Stimulated activated naive B cell treated with anti-CD40 and anti-IgM and Interleukin-4, amounts not matched to agents 10 μg/mL and 1 μg/mL and 100 μg/mL, for 72 hours (primary cell): Measurements from ENCODE around the gene SHISA4.
"Not testable (repeated sequence)": the region's sequence is repeated elsewhere in the genome, so short reads cannot be mapped to it uniquely, and the experiment has no call there.

Experiments
- ATAC-seq, 2 donors: fragments of 150-1000 bp; cut with Tn5 transposase; replicated peaks; 2 replicates each; pipeline ENCODE4 v1.10.0; 2021; ENCODE audit warnings: moderate library complexity in 1 of 2
- DNase-seq: peaks from one replicate; pipeline ENCODE4 v3.0.0; 2021
- H3K27ac Mint-ChIP-seq: one replicate; pipeline ENCODE4 v1.8.0; 2022; ENCODE audit warnings: mild to moderate bottlenecking, mixed read lengths
- H3K27me3 Mint-ChIP-seq, 2 donors: one replicate each; pipeline ENCODE4 v1.8.0; 2022; ENCODE audit warnings: mixed read lengths in 2 of 2
- H3K36me3 Mint-ChIP-seq, 2 donors: one replicate each; pipeline ENCODE4 v1.8.0; 2022; ENCODE audit warnings: mixed read lengths in 2 of 2, mild to moderate bottlenecking in 1 of 2
- H3K4me1 Mint-ChIP-seq, 2 donors: one replicate each; pipeline ENCODE4 v1.8.0; 2022; ENCODE audit warnings: mixed read lengths in 2 of 2, mild to moderate bottlenecking in 1 of 2
- H3K4me3 Mint-ChIP-seq, 2 donors: one replicate each; pipeline ENCODE4 v1.8.0; 2022; ENCODE audit warnings: mild to moderate bottlenecking in 2 of 2, mixed read lengths in 2 of 2, moderate library complexity in 1 of 2
- H3K9me3 Mint-ChIP-seq, 2 donors: one replicate each; pipeline ENCODE4 v1.8.0; 2022; ENCODE audit warnings: mixed read lengths in 2 of 2, mild to moderate bottlenecking in 1 of 2

The SHISA4 gene, protein sequence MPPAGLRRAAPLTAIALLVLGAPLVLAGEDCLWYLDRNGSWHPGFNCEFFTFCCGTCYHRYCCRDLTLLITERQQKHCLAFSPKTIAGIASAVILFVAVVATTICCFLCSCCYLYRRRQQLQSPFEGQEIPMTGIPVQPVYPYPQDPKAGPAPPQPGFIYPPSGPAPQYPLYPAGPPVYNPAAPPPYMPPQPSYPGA

DNA sequence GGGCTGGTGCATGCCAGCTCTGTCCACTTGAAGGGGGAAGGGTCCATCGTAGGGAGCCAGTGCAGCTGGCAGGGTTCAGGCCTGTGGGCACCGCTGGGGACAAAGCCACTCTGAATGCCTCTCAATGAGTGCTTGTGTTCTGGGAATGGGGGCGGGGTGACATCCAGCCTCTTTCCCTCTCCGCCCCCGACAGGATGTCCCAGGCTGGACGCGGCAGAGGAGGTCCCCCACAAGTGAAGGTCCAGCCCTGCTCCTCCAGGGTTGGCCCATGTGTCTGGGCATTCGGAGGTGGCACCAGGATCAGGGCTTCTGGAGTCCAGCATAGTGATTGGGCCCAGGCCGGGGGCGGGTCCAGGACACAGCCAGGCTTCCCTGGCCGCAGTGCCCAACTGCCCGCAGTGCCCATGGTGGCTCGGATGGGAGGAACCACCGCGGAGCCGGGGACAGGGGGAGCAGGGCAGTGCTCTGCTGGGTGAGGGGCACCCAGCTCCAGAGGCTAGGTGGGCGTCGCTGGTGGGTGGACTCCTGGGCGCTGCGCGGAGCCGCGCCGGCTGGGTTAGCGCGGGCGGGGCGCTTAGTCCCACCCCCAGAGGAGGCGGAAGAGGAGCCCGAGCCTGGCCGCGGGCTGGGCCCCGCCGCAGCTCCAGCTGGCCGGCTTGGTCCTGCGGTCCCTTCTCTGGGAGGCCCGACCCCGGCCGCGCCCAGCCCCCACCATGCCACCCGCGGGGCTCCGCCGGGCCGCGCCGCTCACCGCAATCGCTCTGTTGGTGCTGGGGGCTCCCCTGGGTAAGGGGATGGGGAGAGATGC lies at the start of gene SHISA4:
Gene SHISA4 (plus strand): TSS at position 617 of the 808 bp plus-strand sequence. CDS start 97 bp downstream, at position 714.
- Mint-ChIP-seq H3K36me3 (no peaks in the 10 kb centered on the region), H3K27me3 (peaks cover 57 to 63% of the 10 kb centered on the region in 2 donors), H3K4me1 (peaks cover 15 to 16% of the 10 kb centered on the region in 2 donors), H3K9me3 (no peaks in the 10 kb centered on the region), H3K27ac (no peak within 1 kb of the TSS), H3K4me3 (peak within 1 kb of the TSS; percentile 76 to 79)
- ATAC-seq (peak; percentile 57 to 68), DNase-seq (no peak)

DNA sequence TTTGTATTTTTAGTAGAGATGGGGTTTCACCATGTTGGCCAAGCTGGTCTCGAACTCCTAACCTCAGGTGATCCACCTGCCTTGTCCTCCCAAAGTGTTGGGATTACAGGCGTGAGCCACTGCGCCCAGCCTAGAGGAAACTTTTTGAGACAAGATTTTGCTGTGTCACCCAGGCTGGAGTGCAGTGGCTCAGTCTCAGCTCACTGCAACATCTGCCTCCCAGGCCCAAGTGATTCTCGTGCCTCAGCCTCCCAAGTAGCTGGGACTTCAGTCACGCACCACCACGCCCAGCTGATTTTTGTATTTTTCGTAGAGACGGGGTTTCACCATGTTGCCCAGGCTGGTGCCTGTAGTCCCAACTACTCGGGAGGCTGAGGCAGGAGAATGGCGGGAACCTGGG lies 49.6 kb upstream of the SHISA4 start:
- peaks cover 18 to 33% of the 10 kb centered on the region in 2 donors for H3K36me3 Mint-ChIP-seq

DNA sequence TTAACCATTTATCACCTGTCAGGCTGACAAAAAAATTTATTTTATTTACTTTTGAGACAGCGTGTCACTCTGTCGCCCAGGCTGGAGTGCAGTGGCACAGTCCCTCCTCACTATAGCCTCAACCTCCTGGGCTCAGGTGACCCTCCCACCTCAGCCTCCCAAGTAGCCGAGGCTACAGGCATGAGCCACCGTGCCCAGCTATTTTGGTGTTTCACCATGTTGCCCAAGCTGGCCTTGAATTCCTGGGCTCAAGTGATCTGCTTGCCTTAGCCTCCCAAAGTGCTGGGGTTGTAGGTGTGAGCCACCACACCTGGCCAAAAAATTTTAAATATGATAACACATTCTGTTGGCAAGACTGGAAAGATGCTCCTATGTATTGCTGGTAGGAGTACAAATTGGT lies 48.6 kb upstream of the SHISA4 start:
- Mint-ChIP-seq H3K9me3 (no peaks in the 10 kb centered on the region), H3K27ac (no peak overlapping the region), H3K36me3 (peaks cover 14 to 24% of the 10 kb centered on the region in 2 donors)

More for the DNA sequence above, 49.6 kb upstream of the SHISA4 start:
- DNase-seq, H3K27ac Mint-ChIP-seq, H3K9me3 Mint-ChIP-seq, H3K27me3 Mint-ChIP-seq, ATAC-seq, H3K4me3 Mint-ChIP-seq: not testable (repeated sequence)
- H3K4me1 Mint-ChIP-seq, result peaks cover 23 to 65% of the 10 kb centered on the region in 2 donors

DNA sequence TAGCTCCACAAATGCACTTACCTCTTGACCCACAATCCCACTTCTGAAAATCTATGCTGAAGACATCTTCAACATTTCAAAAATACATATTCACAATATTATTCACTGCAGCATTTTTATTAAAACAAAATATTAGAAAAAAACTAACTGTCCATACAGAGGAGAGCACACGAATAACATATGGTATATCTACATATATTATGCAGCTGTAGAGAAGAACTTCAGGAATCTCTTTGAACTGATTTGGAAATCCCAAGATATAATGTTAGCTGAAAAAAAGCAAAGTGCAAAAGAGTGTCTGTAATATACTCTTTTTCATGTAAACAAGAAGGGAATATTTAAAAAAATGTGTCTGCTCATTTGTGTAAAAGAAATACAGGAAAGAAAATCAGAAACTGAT lies 48.2 kb upstream of the SHISA4 start:
- H3K4me3 Mint-ChIP-seq, result no peak overlapping the region
- ATAC-seq (no peak), DNase-seq (no peak)
- H3K9me3 Mint-ChIP-seq, result no peaks in the 10 kb centered on the region
- H3K27me3 Mint-ChIP-seq, result no peaks in the 10 kb centered on the region
- H3K27ac Mint-ChIP-seq, result no peak overlapping the region
- peaks cover 11 to 20% of the 10 kb centered on the region in 2 donors for H3K36me3 Mint-ChIP-seq
- H3K4me1 Mint-ChIP-seq, result peaks cover 15 to 51% of the 10 kb centered on the region in 2 donors

More for the DNA sequence above, 48.6 kb upstream of the SHISA4 start:
- no peaks in the 10 kb centered on the region for H3K27me3 Mint-ChIP-seq
- ATAC-seq (no peak), DNase-seq (no peak)
- H3K4me1 Mint-ChIP-seq, result peaks cover 18 to 56% of the 10 kb centered on the region in 2 donors
- no peak overlapping the region for H3K4me3 Mint-ChIP-seq

DNA sequence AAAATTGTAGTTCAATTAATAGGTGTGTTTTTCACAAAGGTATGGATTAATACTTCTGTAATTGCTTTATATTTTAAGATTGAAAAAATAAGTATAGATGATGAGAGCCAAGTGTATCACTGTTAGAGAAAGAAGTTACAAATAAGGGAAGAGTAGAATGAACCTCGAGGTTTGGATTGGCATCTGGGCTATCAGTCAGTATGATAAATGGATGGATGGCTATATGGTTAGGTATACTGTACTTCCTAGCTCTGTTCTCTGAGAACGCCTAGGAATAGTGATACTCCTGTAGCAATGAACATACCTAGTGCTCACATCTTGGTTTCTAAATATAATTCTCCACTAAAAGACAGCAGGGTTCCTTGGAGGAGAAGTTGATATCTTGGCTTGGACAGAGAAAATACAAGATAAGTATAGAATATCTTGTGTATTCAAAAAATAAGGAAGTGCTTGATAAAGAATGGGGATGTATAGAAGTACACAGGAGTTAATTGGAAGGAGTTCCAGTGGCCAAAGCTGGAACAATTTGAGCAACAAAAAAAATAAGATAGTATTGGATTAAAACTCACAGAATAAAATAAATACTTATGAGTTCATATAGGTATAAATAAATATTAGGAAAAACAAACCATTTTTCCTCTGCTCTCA lies 47.3 kb upstream of the SHISA4 start:
- Mint-ChIP-seq H3K4me1 (peaks cover 15 to 49% of the 10 kb centered on the region in 2 donors), H3K36me3 (peaks cover 11 to 20% of the 10 kb centered on the region in 2 donors), H3K27me3 (no peaks in the 10 kb centered on the region), H3K27ac (no peak overlapping the region), H3K9me3 (no peaks in the 10 kb centered on the region), H3K4me3 (no peak overlapping the region)
- no peak for DNase-seq
- no peak for ATAC-seq

DNA sequence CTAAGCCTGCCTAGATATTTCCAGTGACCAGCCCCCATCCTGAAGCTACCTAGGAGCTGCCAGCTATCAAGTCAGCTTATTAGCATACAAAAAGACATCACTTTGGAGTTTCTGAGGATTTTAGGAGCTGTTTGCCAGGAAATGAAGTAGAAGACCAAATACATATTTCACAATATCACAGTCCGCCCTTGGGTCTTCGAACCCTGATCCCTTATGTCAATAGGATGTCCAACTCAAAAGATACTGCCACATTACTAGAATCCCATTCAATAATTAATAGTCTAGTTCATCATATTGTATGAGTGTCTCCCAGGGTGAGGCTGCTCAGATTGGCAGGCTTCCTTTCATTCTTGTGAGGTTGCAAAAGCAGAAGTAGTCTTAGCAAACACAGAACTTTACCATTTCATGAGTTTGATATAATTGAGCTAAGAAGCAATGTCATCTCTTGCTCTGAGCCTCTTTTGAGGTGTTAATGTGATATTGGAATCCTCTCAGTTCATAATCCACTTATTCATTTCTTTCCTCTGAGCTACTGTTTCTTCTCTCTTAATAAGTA lies 46.1 kb upstream of the SHISA4 start:
- peak in 1 of 2 donors; percentile 46 for ATAC-seq
- H3K27me3 Mint-ChIP-seq, result no peaks in the 10 kb centered on the region
- peaks cover 15 to 21% of the 10 kb centered on the region in 2 donors for H3K36me3 Mint-ChIP-seq
- no peaks in the 10 kb centered on the region for H3K9me3 Mint-ChIP-seq
- no peak overlapping the region for H3K27ac Mint-ChIP-seq
- DNase-seq, result no peak
- H3K4me3 Mint-ChIP-seq, result no peak overlapping the region
- H3K4me1 Mint-ChIP-seq, result peaks cover 11 to 46% of the 10 kb centered on the region in 2 donors

DNA sequence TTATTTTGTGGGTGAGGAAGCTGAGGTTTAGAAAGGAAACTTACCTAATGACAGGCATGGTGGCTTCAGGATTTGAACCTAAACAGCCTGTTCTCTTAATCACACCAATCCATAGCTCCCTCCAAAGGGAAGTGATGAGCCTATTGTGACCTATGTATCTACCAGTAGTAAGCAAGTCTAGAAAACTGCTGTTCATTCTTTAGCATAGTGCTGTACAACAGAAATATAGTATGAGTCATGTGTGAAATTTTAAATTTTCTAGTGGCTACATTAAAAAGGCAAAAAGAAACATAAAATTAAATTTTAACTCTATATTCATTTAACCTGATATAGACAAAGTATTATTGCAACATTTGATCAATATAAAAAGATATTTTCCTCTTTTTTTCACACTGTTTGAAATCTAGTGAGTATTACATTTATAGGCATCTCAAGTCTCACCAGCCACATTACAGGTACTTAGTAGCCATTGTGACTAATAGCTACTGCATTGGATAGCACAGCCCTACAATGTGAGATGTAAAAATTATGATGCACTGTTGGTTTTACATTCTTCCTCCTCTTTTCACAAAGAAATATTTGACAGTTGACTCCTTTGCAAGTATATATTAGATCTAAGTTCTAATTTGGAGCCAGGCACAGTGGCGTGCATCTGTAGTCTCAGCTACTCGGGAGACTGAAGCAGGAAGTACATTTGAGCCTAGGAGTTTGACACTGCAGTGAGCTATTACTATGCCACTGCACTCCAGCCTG lies 43.2 kb upstream of the SHISA4 start:
- Mint-ChIP-seq H3K27ac (no peak overlapping the region), H3K27me3 (no peaks in the 10 kb centered on the region), H3K9me3 (no peaks in the 10 kb centered on the region), H3K36me3 (peaks cover 15 to 28% of the 10 kb centered on the region in 2 donors), H3K4me1 (peaks cover 10 to 37% of the 10 kb centered on the region in 2 donors), H3K4me3 (no peak overlapping the region)
- ATAC-seq, result no peak
- no peak for DNase-seq

DNA sequence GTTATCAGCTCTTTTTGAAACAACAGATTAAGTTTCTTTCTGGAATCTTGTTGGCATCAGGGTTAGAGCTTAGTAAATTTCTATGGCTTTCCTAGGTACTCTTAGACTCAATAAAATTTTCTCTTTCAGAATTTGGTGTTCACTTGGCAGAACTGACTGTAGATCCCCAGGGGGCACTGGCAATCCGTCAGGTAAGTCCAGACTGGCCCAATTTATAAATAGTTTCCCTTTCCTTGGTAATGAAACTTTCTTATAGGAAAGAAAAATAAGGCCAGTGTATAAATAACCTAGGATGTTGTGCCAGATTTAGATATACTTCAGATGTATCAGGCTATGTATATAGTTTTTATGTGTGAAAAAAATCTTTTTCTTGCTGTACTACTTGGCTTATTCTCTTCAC lies 41.5 kb upstream of the SHISA4 start:
- no peak for ATAC-seq
- Mint-ChIP-seq H3K36me3 (peaks cover 23 to 28% of the 10 kb centered on the region in 2 donors), H3K4me3 (no peak overlapping the region), H3K4me1 (peaks cover 3 to 24% of the 10 kb centered on the region in 2 donors), H3K27me3 (no peaks in the 10 kb centered on the region), H3K9me3 (no peaks in the 10 kb centered on the region), H3K27ac (no peak overlapping the region)
- no peak for DNase-seq

DNA sequence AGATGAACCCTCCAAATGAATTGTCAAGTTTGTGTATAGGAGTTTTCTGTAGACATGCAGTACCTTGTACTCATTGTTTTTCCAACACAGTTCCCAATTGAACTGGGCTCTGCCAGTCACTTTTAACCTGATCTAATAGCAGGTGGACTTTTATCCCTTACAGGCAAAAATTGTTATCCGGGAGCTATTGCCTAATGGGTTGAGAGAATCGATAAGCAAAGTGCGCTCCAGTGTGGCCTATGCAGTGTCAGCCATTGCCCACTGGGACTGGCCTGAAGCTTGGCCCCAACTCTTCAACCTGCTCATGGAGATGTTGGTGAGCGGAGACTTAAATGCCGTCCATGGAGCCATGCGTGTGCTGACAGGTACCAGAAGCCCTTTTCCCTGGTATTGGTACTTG lies 40.5 kb upstream of the SHISA4 start:
- DNase-seq (no peak), ATAC-seq (no peak)
- Mint-ChIP-seq H3K27me3 (no peaks in the 10 kb centered on the region), H3K27ac (no peak overlapping the region), H3K4me3 (no peak overlapping the region), H3K36me3 (peaks cover 27 to 30% of the 10 kb centered on the region in 2 donors), H3K4me1 (peaks cover 3 to 13% of the 10 kb centered on the region in 2 donors), H3K9me3 (no peaks in the 10 kb centered on the region)

DNA sequence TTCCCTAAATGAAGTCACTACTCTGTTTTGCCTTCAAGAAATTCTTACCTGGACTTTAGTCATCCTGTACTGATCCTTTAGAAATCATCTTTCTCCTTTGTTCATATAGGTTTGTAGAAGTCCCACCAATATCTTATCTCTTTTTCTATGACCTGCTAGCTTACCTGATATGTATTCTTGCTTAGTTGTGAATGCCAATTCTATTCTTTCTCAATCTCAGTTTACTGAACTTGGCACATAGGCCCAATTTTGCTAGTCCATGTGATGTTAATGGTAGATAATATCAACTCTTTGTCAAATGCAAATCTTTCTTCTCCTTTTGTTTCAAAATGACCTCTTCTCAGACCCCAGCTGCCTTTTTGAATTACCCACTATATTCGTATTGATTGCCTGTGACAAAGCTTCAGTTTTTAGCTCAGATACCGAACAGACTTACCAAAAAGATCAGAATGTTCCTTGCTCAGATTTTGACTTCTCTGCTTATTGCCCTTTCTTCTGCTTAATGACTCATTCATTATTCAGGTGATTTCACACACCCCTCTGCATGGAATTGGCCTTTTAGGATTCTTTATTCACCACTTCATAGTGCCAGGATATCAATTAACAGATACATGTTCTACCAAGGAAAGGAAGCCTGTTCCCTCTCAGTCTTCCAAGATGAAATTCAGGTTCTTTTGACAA lies 39.2 kb upstream of the SHISA4 start:
- H3K27me3 Mint-ChIP-seq, result no peaks in the 10 kb centered on the region
- H3K36me3 Mint-ChIP-seq, result peaks cover 29 to 31% of the 10 kb centered on the region in 2 donors
- no peaks in the 10 kb centered on the region for H3K9me3 Mint-ChIP-seq
- ATAC-seq, result no peak
- no peak for DNase-seq
- peaks cover 3 to 11% of the 10 kb centered on the region in 2 donors for H3K4me1 Mint-ChIP-seq
- no peak overlapping the region for H3K27ac Mint-ChIP-seq
- no peak overlapping the region for H3K4me3 Mint-ChIP-seq

DNA sequence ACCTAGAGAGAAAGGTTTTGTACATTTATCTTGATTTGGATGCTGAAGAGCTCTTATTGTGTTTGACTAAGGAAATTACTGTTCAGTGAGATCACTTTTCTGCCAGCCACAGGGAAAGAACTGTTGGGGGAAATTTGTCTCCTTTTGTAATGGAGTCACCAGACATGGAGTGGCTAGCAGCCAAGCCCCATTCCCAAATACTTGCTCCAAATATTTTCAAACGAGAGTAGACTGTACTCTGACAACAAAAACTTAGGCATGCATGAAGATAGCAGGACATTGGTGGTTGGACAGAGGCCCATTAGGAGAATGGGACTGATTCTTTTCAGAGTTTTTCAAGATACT lies 38.7 kb upstream of the SHISA4 start:
- H3K36me3 Mint-ChIP-seq, result peaks cover 33 to 35% of the 10 kb centered on the region in 2 donors

DNA sequence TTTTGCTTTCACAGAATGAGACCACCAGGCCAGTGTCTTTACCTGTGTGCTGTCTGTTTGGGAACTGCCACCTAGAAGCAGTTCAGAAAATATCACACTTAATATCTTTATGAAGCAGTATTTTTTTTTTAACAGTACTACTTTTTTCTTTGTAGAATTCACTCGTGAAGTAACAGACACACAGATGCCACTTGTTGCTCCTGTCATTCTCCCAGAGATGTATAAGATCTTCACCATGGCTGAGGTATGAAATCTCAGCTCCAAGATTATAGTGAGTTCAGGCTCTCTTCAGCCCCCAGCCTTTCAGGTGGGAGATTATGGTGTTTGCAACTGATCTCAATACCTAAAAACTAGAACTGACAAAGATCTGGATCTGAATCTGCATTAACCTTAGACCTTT lies 36.7 kb upstream of the SHISA4 start:
- H3K9me3 Mint-ChIP-seq, result no peaks in the 10 kb centered on the region
- no peak for DNase-seq
- H3K27ac Mint-ChIP-seq, result no peak overlapping the region
- H3K4me1 Mint-ChIP-seq, result peaks cover 0 to 6% of the 10 kb centered on the region in 2 donors
- peaks cover 38 to 43% of the 10 kb centered on the region in 2 donors for H3K36me3 Mint-ChIP-seq
- ATAC-seq, result no peak
- no peaks in the 10 kb centered on the region for H3K27me3 Mint-ChIP-seq
- no peak overlapping the region for H3K4me3 Mint-ChIP-seq

More for the DNA sequence above, 38.7 kb upstream of the SHISA4 start:
- H3K4me1 Mint-ChIP-seq, result peaks cover 3 to 11% of the 10 kb centered on the region in 2 donors
- H3K9me3 Mint-ChIP-seq, result no peaks in the 10 kb centered on the region
- H3K4me3 Mint-ChIP-seq, result no peak overlapping the region
- H3K27me3 Mint-ChIP-seq, result no peaks in the 10 kb centered on the region
- H3K27ac Mint-ChIP-seq, result no peak overlapping the region
- no peak for DNase-seq
- ATAC-seq, result no peak

DNA sequence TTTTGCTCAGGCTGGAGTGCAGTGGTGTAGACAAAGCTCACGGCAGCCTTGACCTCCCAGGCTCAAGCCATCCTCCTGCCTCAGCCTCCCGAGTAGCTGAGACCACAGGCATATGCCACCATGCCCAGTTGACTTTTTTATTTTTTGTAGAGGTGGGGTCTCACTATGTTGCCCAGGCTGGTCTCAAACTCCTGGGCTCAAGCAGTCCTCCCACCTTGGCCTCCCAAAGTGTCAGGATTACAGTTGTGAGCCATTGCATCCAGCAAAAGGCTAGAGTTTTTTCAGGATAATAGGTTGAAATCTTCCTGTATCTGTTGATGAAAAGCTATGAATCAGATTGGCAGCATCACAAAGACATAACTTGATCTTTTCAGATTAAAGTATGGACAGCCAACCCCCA lies 32.0 kb upstream of the SHISA4 start:
- H3K4me1 Mint-ChIP-seq, result not testable (repeated sequence)

More for the DNA sequence above, 32.0 kb upstream of the SHISA4 start:
- not testable (repeated sequence) for H3K4me3 Mint-ChIP-seq, DNase-seq, H3K9me3 Mint-ChIP-seq, H3K27me3 Mint-ChIP-seq, H3K27ac Mint-ChIP-seq, ATAC-seq
- peaks cover 43 to 49% of the 10 kb centered on the region in 2 donors for H3K36me3 Mint-ChIP-seq
